Measurements from ENCODE around the gene GLRB.
"Not testable (repeated sequence)": the region's sequence is repeated elsewhere in the genome, so short reads cannot be mapped to it uniquely, and the experiment has no call there.

Gene GLRB

DNA sequence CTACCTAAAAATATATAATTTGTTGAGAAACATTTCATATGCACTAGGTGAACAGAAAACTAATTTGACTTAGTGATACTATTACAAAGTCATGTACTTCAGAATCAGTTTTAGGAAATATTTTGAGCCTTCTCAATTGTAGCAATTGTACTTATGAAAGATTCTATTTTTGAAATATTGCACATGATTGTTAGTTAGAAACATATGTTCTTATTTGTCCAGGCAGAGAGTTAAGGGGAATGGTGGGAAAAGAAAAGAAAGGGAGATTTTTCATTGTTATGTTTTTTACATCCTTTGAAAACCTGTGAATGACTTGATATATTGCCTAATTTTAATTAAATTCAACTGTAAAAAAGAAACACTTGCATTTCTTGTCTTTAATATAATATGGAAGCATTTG lies 66.0 kb downstream of the GLRB start:
- no peak for DNase-seq

DNA sequence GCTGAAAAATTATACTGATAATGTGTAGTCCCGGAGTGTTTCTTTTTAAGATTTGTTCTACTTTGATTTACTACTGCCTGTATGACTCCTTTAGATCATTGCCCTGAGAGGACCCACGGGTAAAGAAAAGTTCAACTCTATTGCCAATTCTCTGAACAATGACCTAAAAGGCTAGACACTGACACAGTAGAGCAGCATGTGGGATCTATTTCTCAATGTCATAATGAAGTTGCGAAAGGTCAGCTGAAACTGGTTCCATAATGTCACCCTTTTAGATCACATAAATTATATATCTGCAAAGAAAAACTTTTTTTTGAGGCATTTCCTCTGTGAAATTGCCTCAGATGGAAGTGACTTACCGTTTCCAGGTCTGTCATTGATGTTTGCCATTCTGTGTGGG lies 67.4 kb downstream of the GLRB start:
- DNase-seq, result no peak

DNA sequence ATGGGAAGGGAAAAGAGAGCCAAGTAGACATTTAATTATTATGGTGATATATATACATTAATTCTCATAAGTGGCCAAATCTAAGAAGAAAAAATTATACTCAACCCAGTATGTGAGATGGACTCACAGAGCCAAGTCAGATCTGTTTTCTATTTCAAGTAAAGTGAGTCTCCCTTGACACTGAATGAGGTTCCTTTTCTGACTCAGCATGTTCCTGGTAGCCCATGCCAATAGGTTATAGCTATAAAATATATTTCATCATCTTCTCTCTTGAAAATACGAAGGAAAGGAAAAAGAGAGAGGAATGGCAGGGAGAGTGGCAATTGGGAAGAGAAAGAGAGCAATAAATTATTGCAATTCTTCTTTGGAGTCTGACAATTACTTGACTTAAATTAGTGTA lies 75.8 kb downstream of the GLRB start:
- no peak for DNase-seq

DNA sequence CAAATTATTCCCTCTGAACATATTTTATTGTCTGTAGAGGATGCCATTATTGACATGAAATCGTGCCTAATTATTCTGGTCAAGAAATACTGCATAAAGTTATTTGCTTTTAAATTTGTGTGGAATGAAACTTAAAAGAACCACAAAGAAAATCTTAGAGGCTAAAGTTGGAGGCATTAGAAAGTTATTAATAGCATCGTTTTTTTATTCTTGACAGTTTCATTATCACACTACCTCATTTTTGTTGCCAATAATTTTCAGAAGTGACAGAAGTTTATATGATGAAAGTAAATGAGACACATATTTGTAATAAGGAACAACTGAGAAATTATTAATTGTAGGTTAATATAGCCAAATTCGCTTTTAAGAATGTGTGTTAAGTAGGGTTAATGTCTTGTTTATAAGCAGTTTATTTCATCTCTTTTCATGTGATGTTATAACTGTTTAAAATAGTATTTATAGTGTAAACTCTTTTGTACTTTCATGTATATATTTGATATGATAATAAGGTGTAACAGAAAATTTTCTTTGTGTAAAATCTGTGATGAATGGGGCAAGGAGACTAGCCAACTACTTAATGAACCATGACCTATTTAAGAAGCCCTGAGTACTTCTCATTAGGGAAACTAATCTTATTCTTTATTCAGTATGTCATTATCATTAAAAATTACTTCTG lies 90.1 kb downstream of the GLRB start:
- DNase-seq, result no peak

DNA sequence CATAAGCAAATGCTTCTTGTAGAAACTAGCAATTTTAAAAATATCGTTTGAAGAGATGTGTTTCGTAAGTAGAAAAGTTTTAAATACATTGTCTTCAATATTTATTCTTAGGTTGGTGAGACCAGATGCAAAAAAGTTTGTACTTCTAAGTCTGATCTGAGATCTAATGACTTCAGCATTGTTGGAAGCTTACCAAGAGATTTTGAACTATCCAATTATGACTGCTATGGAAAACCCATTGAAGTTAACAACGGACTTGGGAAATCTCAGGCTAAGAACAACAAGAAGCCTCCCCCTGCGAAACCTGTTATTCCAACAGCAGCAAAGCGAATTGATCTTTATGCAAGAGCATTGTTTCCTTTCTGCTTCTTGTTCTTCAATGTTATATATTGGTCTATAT lies 94.4 kb downstream of the GLRB start:
- DNase-seq, result no peak

DNA sequence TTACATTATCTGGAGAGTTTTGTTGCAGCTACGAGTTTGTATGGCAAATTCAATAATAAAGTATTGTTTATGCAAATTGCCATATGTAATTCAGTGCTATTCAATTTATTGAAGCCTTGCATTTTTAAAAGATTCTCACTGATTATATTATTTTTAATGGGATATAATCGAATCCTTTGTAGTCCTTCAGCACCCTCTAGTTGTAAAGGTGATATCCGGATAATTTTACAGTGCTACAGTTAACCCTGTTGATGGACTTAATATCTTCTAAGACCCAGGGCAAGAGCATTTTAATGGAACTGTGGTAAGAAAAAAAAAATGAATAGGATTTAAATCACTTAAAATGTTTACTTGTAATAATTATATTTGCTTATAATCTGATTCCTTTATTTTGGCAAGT lies 96.1 kb downstream of the GLRB start:
- no peak for DNase-seq

DNA sequence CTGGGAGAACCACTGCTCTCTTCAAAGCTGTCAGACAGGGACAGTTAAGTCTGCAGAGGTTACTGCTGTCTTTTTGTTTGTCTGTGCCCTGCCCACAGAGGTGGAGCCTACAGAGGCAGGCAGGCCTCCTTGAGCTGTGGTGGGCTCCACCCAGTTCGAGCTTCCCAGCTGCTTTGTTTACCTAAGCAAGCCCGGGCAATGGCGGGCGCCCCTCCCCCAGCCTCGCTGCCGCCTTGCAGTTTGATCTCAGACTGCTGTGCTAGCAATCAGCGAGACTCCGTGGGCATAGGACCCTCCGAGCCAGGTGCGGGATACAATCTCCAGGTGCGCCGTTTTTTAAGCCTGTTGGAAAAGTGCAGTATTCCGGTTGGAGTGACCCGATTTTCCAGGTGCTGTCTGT lies 104.3 kb downstream of the GLRB start:
- not testable (repeated sequence) for DNase-seq

DNA sequence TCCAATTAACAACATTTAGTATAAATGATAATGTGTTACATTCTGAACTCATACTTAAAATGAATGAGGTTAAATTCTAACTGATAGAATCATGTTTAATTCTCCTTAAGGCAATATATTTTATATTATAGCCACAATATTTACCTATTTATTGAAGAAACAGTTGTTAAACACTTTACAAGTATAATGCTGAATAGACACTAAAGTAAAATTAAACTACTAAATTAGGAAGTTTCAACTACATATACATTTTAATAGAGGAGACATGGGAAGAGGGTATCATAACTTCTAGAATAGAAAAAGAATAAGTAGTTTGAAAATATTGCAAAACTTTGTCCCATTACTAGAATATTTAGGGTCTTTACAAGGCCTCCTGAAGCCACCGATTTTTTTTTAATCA lies 108.3 kb downstream of the GLRB start:
- no peak for DNase-seq

DNA sequence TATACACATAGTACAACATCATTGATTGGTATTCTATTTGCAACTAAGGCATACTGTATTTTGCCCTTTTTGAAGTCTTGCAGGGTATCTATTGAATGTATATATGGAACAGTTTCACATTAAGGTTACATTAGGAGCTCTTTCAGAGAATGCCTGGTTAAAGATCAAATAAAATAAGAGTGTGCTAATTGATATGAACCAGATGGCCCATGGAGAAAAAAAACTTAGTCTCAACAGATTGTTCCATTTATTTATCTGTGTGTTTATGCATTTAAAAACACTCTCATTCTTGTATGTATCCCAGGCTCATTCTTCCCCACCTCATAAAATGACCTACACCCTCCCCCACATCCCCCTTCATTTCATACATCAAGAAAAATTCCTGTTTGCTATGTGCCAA lies 109.4 kb downstream of the GLRB start:
- DNase-seq, result no peak

DNA sequence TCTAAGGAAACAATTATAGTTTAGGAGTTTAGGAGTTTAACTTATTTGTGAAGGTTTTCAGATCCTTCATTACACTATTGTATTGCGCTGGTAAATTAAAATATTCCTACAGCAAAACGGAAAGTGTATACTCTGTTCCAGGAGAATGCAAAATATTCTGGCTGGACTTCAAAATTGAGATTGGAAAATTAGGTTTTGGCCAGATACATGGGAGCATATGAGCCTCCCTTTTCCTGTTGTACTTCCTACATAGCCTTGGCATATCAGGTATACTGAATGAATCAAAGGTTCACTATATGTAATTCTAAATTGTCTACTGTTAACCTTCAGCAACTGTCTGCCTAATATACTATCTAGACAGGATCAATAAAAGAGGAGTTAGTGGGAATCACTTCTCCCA lies 119.4 kb downstream of the GLRB start:
- no peak for DNase-seq

DNA sequence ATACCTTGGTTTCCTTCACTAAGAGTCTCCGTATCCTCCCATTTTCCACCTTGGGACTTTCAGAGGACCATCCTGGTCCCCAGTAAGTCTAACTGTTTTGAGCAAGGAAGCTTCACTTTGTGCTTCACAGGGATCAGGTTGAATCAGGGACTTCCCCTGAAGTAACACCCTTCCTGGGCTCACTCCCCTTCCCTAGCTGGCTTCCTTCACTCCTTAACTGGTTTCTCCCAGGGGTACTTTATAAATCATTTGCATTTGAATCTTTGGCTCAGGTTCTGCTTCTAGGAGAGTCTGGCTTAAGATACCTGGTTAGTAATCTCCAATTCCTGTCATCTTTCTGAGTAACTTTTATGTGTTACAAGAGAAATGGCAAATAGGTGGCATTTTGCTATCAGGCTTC lies 120.1 kb downstream of the GLRB start:
- no peak for DNase-seq

DNA sequence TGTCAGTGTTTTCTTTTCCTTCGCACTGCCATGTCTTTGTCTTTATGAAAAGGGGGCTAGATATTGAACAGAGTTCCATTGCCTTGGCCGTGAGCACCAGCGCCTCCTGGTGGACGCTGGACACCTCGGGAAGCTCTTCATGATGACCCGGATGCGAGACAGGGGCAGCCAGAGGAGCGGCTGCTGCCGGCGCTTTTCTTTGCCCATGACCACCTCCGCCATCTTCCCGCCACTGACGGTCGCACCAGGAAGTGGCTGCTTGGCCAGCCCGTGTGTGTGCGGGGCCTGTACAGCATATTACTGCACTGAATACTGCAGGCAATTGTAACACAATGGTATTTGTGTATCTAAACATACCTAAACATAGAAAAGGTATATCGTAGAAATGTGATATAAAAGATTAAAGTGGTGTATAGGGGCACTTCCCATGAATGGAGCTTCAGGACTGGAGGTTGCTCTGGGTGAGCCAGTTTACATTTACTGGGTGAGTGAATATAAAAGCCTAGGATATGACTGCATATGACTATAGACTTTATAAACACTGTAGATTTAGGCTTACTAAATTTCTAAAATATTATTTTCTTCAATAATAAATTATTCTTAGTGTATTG lies 128.8 kb downstream of the GLRB start:
- DNase-seq, result no peak

DNA sequence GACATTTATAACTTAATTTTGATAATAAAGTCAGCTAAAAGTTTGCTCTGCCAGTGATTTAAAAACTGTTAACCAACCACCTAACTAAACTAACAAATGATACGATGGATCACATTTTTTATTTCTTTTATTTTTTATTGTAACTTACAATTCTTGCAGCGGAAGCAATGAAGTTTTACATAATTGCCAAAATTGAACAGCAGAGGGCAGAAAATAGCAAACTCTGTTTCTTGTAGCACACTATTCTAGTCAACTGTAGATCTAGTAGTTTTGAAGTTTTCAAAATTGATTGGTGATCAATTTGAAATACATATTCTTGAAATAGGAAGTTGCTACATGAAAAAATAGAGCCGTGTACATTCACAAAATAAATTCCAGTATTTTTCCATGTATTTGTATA lies 141.8 kb downstream of the GLRB start:
- DNase-seq, result no peak

DNA sequence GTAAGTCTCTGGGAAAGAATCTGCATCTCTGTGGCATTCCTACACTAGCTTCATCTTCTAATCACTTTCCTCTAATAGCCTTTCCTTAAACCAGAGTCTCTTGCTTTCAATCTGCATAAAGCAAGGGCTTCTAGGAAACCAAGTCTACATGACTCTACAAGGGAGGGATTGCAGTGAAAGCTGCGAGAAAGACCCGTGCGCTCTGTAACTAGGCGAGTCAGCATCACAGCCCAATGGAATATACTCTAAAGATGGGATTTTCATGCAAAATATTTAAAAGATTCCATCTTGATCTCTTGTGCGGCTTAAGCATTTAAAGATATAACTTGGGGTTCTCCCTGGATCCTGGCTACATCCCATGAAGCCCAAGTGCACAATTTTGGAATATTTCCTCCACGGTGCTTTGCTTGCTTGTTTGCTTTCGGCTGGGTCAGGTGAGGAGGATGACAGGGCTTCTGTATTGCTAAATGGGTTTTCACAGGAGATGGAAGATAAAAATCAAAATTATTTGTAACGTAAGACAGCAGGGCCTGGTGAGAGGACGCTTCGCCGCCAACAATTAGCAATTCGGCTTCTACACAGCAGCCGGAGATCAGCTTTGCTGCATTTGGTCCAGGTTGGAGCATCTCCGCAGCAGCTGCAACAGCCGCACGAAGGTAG lies 143.9 kb downstream of the GLRB start:
- no peak for DNase-seq

DNA sequence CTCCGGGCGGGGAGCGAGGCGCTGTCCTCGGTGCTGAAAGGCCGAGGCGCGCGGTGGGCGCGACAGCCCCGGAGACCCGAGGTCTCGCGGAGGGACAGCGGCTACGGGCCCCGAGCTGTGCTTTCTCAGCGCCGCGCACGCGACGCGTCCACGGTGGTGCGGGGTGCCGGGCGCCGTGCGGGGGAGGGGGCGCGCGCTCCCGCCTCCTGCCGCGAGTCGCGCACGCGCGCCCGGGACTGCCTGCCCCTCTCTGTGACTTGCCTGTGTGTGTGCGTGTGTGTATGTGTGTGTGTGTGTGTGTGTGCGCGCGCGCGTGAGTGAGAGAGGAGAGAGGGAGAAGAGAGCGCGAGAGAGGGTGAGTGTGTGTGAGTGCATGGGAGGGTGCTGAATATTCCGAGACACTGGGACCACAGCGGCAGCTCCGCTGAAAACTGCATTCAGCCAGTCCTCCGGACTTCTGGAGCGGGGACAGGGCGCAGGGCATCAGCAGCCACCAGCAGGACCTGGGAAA lies 144.5 kb downstream of the GLRB start, which contains the start of gene GRIA2:
Gene GRIA2, plus strand, starts transcription at position 358 of the 511 bp plus-strand sequence. CDS start 315 bp downstream, outside the sequence.
- DNase-seq, result no peak

DNA sequence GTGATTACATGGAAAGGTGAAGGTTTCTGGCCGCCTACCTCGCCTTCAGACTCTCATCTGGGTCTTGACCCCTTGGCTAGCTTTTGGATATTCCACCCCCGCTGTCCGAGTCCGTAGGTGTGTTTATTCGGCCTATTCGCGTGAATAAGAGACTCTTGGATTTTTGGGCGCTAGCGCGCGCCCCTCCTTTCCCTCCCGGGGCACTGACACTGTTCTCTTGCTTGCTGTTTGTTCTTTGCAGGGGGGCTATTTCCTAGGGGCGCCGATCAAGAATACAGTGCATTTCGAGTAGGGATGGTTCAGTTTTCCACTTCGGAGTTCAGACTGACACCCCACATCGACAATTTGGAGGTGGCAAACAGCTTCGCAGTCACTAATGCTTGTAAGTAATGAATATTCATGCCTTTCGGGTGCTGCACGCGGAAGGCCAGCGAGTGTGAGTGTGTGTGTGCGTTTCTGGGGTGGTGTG lies 145.5 kb downstream of the GLRB start:
- no peak for DNase-seq

Measured in activated T-cell treated with anti-CD3 and anti-CD28 coated beads, Interleukin-2, amount 50 U/mL, for 1 hour (primary cell).